ENCODE data around the gene COL1A1. TPM values are rescaled to one million over a fixed set of nuclear protein-coding genes. Genes with fewer than 3 reads are reported as not detected.

COL1A1 gene
- total and polyA plus RNA-seq, 2 of the 13 experiments (the other 11 are each of a cell fraction or from before 2014, with no cell fraction given): 0.05 TPM; not detected in 1

DNA sequence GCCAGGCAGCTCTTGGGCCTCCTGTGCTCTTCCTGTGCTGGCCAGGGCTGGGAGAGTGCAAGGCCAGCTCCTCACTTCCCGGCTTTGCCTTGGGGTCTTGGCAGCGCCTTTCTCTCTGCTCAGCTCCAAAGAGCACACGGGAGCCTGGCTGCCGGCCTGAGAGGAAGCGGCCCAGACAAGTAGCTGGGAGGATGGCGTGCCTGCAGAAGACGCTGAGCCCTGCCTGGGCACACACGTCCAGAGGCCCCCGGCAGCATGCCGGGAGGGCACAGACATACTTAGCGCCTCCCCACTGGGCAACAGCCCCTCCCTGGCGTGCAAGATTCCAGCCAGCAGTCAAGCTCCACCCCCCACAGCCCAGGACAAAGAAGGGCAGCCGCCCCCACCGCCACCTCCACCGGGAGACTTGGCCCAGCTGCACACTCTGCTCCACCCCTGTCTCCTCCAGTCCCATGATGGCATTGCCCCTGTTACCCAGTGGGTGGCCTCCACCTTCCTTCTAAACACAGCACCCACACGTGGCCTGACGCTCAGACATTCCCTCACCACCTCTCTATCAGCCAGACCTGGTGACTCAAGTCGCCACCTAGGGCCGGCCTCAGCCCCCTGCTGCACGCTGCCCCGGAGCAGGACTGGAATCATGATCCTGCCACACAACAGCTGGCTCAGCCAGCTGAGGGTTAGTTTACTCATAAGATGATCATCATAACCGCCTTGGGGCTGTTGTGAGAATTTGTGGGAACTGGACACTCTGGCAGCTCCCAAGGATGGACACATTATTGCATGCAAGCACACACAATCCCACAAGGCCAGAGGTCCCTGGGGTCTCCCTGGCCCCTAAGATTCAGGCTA, 23.2 kb downstream of the COL1A1 start (continued):
- TF ChIP-seq CBX5 (CRISPR knock-in tag; IDR thresholded peaks at IDR 0.05; ENCODE audit: borderline replicate concordance) (peak; percentile 55; the same call in 1 of the 2 replicates), SNRNP70 (IDR thresholded peaks at IDR 0.05; ENCODE audit: low read depth, low read length) (no peak), HBP1 (CRISPR knock-in tag; IDR thresholded peaks at IDR 0.05; ENCODE audit: low read depth) (no peak), ZNF615 (CRISPR knock-in tag; IDR thresholded peaks at IDR 0.05; ENCODE audit: borderline replicate concordance) (no peak), RAD51 (IDR thresholded peaks at IDR 0.05; ENCODE audit: borderline replicate concordance) (no peak), GTF2F1 (IDR thresholded peaks at IDR 0.05; ENCODE audit: low read length) (no peak), ZNF337 (CRISPR knock-in tag; IDR thresholded peaks at IDR 0.05; ENCODE audit: borderline replicate concordance, low read depth) (no peak), EEA1 (CRISPR knock-in tag; IDR thresholded peaks at IDR 0.05; ENCODE audit: borderline replicate concordance) (no peak), CEBPB (IDR thresholded peaks at IDR 0.05; ENCODE audit: borderline replicate concordance, low read depth, low read length) (no peak), ZNF232 (CRISPR knock-in tag; IDR thresholded peaks at IDR 0.05; ENCODE audit: borderline replicate concordance) (no peak), ZNF546 (CRISPR knock-in tag; conservative IDR thresholded peaks at IDR 0.05) (no peak), TEAD3 (CRISPR knock-in tag; optimal IDR thresholded peaks at IDR 0.05; ENCODE audit: borderline replicate concordance) (peak; percentile 71), SMARCE1 (IDR thresholded peaks at IDR 0.05; ENCODE audit: borderline replicate concordance) (no peak), ZBTB42 (CRISPR knock-in tag; IDR thresholded peaks at IDR 0.05) (no peak), ZNF879 (CRISPR knock-in tag; IDR thresholded peaks at IDR 0.05) (no peak)
- TF ChIP-seq, protein P1, sequence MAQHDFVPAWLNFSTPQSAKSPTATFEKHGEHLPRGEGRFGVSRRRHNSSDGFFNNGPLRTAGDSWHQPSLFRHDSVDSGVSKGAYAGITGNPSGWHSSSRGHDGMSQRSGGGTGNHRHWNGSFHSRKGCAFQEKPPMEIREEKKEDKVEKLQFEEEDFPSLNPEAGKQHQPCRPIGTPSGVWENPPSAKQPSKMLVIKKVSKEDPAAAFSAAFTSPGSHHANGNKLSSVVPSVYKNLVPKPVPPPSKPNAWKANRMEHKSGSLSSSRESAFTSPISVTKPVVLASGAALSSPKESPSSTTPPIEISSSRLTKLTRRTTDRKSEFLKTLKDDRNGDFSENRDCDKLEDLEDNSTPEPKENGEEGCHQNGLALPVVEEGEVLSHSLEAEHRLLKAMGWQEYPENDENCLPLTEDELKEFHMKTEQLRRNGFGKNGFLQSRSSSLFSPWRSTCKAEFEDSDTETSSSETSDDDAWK (CRISPR knock-in tag; IDR thresholded peaks at IDR 0.05): no peak
- TF ChIP-seq, protein P2, sequence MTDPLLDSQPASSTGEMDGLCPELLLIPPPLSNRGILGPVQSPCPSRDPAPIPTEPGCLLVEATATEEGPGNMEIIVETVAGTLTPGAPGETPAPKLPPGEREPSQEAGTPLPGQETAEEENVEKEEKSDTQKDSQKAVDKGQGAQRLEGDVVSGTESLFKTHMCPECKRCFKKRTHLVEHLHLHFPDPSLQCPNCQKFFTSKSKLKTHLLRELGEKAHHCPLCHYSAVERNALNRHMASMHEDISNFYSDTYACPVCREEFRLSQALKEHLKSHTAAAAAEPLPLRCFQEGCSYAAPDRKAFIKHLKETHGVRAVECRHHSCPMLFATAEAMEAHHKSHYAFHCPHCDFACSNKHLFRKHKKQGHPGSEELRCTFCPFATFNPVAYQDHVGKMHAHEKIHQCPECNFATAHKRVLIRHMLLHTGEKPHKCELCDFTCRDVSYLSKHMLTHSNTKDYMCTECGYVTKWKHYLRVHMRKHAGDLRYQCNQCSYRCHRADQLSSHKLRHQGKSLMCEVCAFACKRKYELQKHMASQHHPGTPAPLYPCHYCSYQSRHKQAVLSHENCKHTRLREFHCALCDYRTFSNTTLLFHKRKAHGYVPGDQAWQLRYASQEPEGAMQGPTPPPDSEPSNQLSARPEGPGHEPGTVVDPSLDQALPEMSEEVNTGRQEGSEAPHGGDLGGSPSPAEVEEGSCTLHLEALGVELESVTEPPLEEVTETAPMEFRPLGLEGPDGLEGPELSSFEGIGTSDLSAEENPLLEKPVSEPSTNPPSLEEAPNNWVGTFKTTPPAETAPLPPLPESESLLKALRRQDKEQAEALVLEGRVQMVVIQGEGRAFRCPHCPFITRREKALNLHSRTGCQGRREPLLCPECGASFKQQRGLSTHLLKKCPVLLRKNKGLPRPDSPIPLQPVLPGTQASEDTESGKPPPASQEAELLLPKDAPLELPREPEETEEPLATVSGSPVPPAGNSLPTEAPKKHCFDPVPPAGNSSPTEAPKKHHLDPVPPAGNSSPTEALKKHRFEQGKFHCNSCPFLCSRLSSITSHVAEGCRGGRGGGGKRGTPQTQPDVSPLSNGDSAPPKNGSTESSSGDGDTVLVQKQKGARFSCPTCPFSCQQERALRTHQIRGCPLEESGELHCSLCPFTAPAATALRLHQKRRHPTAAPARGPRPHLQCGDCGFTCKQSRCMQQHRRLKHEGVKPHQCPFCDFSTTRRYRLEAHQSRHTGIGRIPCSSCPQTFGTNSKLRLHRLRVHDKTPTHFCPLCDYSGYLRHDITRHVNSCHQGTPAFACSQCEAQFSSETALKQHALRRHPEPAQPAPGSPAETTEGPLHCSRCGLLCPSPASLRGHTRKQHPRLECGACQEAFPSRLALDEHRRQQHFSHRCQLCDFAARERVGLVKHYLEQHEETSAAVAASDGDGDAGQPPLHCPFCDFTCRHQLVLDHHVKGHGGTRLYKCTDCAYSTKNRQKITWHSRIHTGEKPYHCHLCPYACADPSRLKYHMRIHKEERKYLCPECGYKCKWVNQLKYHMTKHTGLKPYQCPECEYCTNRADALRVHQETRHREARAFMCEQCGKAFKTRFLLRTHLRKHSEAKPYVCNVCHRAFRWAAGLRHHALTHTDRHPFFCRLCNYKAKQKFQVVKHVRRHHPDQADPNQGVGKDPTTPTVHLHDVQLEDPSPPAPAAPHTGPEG (CRISPR knock-in tag; IDR thresholded peaks at IDR 0.05): no peak
